HepG2 (cell line): ENCODE measurements around the gene CMPK2. TPM values are rescaled to one million over a fixed set of nuclear protein-coding genes. Genes with fewer than 3 reads are reported as not detected.

Experiments used
- ATAC-seq: fragments of 200-7000 bp; cut with Tn5 transposase; 3 replicates; pipeline ENCODE4 v1.9.1; 2020; ENCODE audit warnings: mild to moderate bottlenecking, moderate library complexity
- BruUV-seq: library from RNA; stranded (reverse); fragments of 400-500 nt; replicated peaks from 2 replicates; lab custom pipeline; 2021; lab: Mats Ljungman, UMichigan
- CTCF ChIA-PET: fragments of 300-600 bp; formaldehyde crosslinking; extraction: SDS; loops from one replicate; lab custom pipeline; 2021; ENCODE audit warnings: low total read pairs, inconsistent platforms, low intra/inter-chr PET ratio; lab: Yijun Ruan, JAX
- POLR2A ChIA-PET: fragments of 350-600 bp; sonication (Branson Sonifier 250); formaldehyde crosslinking; loops from one replicate; lab custom pipeline; 2020; ENCODE audit warnings: antibody characterized with exemption, inconsistent platforms; lab: Yijun Ruan, JAX
- DNase-seq: peaks from one replicate; pipeline ENCODE4 v3.0.0-alpha.2; 2015; ENCODE audit warnings: low spot score
- FAIRE-seq: peaks from 3 replicates; lab custom pipeline; 2011; peaks lifted over from hg19 to GRCh38; lab: Jason Lieb, UNC
- H2AFZ ChIP-seq: one replicate; pipeline ENCODE4 v1.6.1; 2011; ENCODE audit warnings: low read length, inconsistent platforms
- H3K27ac ChIP-seq: fragments of 300-600 bp; 3 replicates; pipeline ENCODE4 v1.8.0; 2011; ENCODE audit warnings: mixed run types, mild to moderate bottlenecking, mixed read lengths, low read length, inconsistent platforms; ENCODE audit not compliant: insufficient read depth; ENCODE audit errors: extremely low read length
- H3K27me3 ChIP-seq, 2 experiments: fragments of 200-600 bp in 1 of 2; 2 replicates in 1 of 2; 3 replicates in 1 of 2; pipeline versions ENCODE4 v1.6.0 to v1.8.0; 2011; ENCODE audit warnings: low read length in 2 of 2, mild to moderate bottlenecking in 2 of 2, moderate library complexity in 2 of 2, inconsistent platforms in 1 of 2; ENCODE audit not compliant: insufficient read depth in 2 of 2, control insufficient read depth in 1 of 2
- H3K36me3 ChIP-seq, 2 experiments: fragments of 200-600 bp in 1 of 2; replicated peaks in 1 of 2; 2 replicates in 1 of 2; 3 replicates in 1 of 2; pipeline versions ENCODE4 v1.5.1 to v1.8.0; 2011; ENCODE audit warnings: low read length in 2 of 2, inconsistent platforms in 1 of 2; ENCODE audit not compliant: insufficient read depth in 2 of 2, control insufficient read depth in 1 of 2
- H3K4me1 ChIP-seq: 2 replicates; pipeline ENCODE4 v1.5.1; 2012; ENCODE audit warnings: low read length, inconsistent platforms; ENCODE audit not compliant: insufficient read depth
- H3K4me2 ChIP-seq: 2 replicates; pipeline ENCODE4 v1.6.0; 2011; ENCODE audit warnings: low read depth, low read length, inconsistent platforms
- H3K4me3 ChIP-seq, 3 experiments: fragments of 200-600 bp in 1 of 3; sonication (generic), shearing (Covaris generic) in 1 of 3; replicated peaks in 1 of 3; 2 replicates each; pipeline ENCODE4 v1.5.1; 2011 to 2016; ENCODE audit warnings: low read length in 3 of 3, inconsistent platforms in 2 of 3, low read depth in 2 of 3, mild to moderate bottlenecking in 2 of 3, control low read depth in 1 of 3, mixed read lengths in 1 of 3; ENCODE audit not compliant: insufficient read depth in 1 of 3
- H3K79me2 ChIP-seq: one replicate; pipeline ENCODE4 v1.6.1; 2011; ENCODE audit warnings: low read length, inconsistent platforms; ENCODE audit not compliant: insufficient read depth
- H3K9ac ChIP-seq: 2 replicates; pipeline ENCODE4 v1.6.0; 2011; ENCODE audit warnings: mild to moderate bottlenecking, low read depth, low read length, inconsistent platforms; ENCODE audit not compliant: insufficient read depth
- H3K9me3 ChIP-seq: 2 replicates; pipeline ENCODE4 v1.5.1; 2012; ENCODE audit warnings: mild to moderate bottlenecking, low read length
- H4K20me1 ChIP-seq: 2 replicates; pipeline ENCODE4 v1.6.0; 2011; ENCODE audit warnings: inconsistent platforms, mild to moderate bottlenecking, low read length, moderate library complexity; ENCODE audit not compliant: insufficient read depth
- FOXK2 ChIP-seq: fragments of 450-650 bp; IDR thresholded peaks from 2 replicates; pipeline ENCODE4 v1.6.1; 2016
- IKZF5 ChIP-seq: IDR thresholded peaks from 2 replicates; pipeline ENCODE4 v1.6.1; 2018; ENCODE audit warnings: missing genetic modification reagents, mild to moderate bottlenecking, missing compliant biosample characterization
- SNRNP70 ChIP-seq: fragments of 200-400 bp; formaldehyde crosslinking; IDR thresholded peaks from 2 replicates; pipeline ENCODE4 v1.6.1; 2017; ENCODE audit warnings: mild to moderate bottlenecking, low read depth, low read length, moderate library complexity
- STAG1 ChIP-seq: sonication (generic); formaldehyde crosslinking; IDR thresholded peaks from 2 replicates; pipeline ENCODE4 v1.4.0; 2020; ENCODE audit warnings: missing genetic modification reagents
- ZFP36 ChIP-seq: fragments of 150-350 bp; IDR thresholded peaks from 2 replicates; pipeline ENCODE4 v1.6.1; 2018; ENCODE audit warnings: borderline replicate concordance, low read length, low read depth; ENCODE audit not compliant: partially characterized antibody
- ZNF3 ChIP-seq: IDR thresholded peaks from 2 replicates; pipeline ENCODE4 v1.7.0; 2017; ENCODE audit warnings: inconsistent platforms
- WGBS: methylation state at CpG from one replicate; pipeline ENCODE4 v1.1.6; 2017; ENCODE audit warnings: low lambda C conversion rate; 5-methylcytosine and 5-hydroxymethylcytosine counted together
- in situ Hi-C: cut with HindIII; loops from 2 replicates; pipeline ENCODE4 v1.10.0; 2017; ENCODE audit warnings: low pct_unique_long_range_greater_than_20kb; ENCODE audit not compliant: extremely low pct_ligation_motif_present
- intact Hi-C: fragments of 100-400 bp; cut with micrococcal nuclease; formaldehyde crosslinking; loops from one replicate; pipeline ENCODE4 v1.10.0; 2022; ENCODE audit not compliant: unreplicated experiment
- polyA plus RNA-seq, 8 experiments: library from polyadenylated mRNA; depleted of rRNA in 3 of 8; stranded (reverse) in 7 of 8; unstranded in 1 of 8; fragments of >200 nt; fragmentation: Illumina TruSeq in 4 of 8; extraction: Trizol in 4 of 8; gene quantifications; 2 replicates each; pipeline versions ENCODE4 v1.2.1 to v1.2.3, GENCODE V29; 2011 to 2016; ENCODE audit warnings: low read depth in 4 of 8, missing spikeins in 1 of 8, mixed read lengths in 1 of 8; ENCODE audit not compliant: insufficient read depth in 1 of 8
- total RNA-seq, 5 experiments: library from RNA; depleted of rRNA; stranded (reverse); fragments of >200 nt; fragmentation: Illumina TruSeq; extraction: Trizol; gene quantifications; 2 replicates each; pipeline ENCODE4 v1.2.3, GENCODE V29; 2016; ENCODE audit warnings: low read depth in 1 of 5
- TF ChIP-seq, protein P1 (sequence below): sonication (generic); formaldehyde crosslinking; IDR thresholded peaks from 2 replicates; pipeline ENCODE4 v1.4.0; 2020; ENCODE audit warnings: mild to moderate bottlenecking, missing genetic modification reagents
- TF ChIP-seq, protein P2 (sequence below): sonication (generic); formaldehyde crosslinking; conservative IDR thresholded peaks from 2 replicates; pipeline ENCODE4 v1.5.0; 2020; ENCODE audit warnings: missing genetic modification reagents

The CMPK2 gene
- total and polyA plus RNA-seq, 2 of the 13 experiments (the other 11 are each of a cell fraction or from before 2014, with no cell fraction given) = 0.04 to 1.0 TPM

DNA sequence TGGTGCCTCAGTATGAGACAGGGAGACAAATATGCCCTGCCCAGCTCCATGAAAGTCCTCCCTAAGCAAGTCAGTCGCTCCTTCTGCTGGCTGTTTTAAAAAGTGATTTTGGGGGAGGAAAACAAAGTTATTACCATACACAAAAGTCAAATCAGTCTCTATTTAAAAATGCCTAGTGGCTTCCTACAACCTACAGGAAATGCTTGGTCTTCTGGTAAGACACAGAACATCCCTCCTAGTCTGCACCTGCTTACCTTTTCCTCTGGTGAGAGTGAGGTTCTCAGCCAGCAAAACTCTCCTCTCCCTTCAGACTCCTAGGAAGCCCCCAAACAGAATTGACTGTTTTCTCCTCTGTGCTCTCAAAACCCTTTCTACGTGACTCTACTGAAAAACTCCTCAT is 13.5 kb downstream of the CMPK2 start:
- no peaks in the 10 kb centered on the region for H3K27me3 ChIP-seq
- in situ Hi-C loops (no loop called here), intact Hi-C loops (no loop called here)
- DNase-seq (no peak), ATAC-seq (no peak), FAIRE-seq (no peak)
- no peak for TF ChIP-seq FOXK2
- no peak for TF ChIP-seq IKZF5 (CRISPR knock-in tag)
- TF ChIP-seq, protein P1, sequence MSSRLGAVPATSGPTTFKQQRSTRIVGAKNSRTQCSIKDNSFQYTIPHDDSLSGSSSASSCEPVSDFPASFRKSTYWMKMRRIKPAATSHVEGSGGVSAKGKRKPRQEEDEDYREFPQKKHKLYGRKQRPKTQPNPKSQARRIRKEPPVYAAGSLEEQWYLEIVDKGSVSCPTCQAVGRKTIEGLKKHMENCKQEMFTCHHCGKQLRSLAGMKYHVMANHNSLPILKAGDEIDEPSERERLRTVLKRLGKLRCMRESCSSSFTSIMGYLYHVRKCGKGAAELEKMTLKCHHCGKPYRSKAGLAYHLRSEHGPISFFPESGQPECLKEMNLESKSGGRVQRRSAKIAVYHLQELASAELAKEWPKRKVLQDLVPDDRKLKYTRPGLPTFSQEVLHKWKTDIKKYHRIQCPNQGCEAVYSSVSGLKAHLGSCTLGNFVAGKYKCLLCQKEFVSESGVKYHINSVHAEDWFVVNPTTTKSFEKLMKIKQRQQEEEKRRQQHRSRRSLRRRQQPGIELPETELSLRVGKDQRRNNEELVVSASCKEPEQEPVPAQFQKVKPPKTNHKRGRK (CRISPR knock-in tag) = no peak
- TF ChIP-seq ZNF3 (CRISPR knock-in tag) = no peak
- no peak for TF ChIP-seq SNRNP70
- TF ChIP-seq, protein P2, sequence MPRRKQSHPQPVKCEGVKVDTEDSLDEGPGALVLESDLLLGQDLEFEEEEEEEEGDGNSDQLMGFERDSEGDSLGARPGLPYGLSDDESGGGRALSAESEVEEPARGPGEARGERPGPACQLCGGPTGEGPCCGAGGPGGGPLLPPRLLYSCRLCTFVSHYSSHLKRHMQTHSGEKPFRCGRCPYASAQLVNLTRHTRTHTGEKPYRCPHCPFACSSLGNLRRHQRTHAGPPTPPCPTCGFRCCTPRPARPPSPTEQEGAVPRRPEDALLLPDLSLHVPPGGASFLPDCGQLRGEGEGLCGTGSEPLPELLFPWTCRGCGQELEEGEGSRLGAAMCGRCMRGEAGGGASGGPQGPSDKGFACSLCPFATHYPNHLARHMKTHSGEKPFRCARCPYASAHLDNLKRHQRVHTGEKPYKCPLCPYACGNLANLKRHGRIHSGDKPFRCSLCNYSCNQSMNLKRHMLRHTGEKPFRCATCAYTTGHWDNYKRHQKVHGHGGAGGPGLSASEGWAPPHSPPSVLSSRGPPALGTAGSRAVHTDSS (CRISPR knock-in tag) = no peak
- TF ChIP-seq ZFP36 = no peak
- no peak for TF ChIP-seq STAG1 (CRISPR knock-in tag)
- no peak overlapping the region for H3K27ac ChIP-seq
- no peak overlapping the region for H3K4me2 ChIP-seq
- H3K9me3 ChIP-seq = peaks cover 19% of the 10 kb centered on the region
- H3K4me1 ChIP-seq = no peaks in the 10 kb centered on the region
- no peaks in the 10 kb centered on the region for H4K20me1 ChIP-seq
- H3K36me3 ChIP-seq = no peaks in the 10 kb centered on the region
- BruUV-seq = no TSS peak
- no peak overlapping the region for H3K4me3 ChIP-seq
- H3K79me2 ChIP-seq = no peaks in the 10 kb centered on the region
- H2AFZ ChIP-seq = no peak overlapping the region
- CTCF ChIA-PET = no interaction called here
- WGBS = 6% methylated on average over 2 of the region's 2 CpGs
- POLR2A ChIA-PET = no interaction called here
- H3K9ac ChIP-seq = no peak overlapping the region
